ENCODE measurements around the gene IQCH.

IQCH gene

GRCh38 chr15:67506775-67507747 lies 252.5 kb downstream of the IQCH start:
- no peak for DNase-seq

- no peak for DNase-seq
Measured at GRCh38 chr15:67508407-67508806, 253.8 kb downstream of the IQCH start.

- no peak for DNase-seq
Measured at GRCh38 chr15:67509918-67510317, 255.3 kb downstream of the IQCH start.

GRCh38 chr15:67510597-67511190 lies 256.1 kb downstream of the IQCH start:
- no peak for DNase-seq

GRCh38 chr15:67511606-67512005 lies 257.0 kb downstream of the IQCH start:
- no peak for DNase-seq

GRCh38 chr15:67512140-67512539 lies 257.6 kb downstream of the IQCH start:
- no peak for DNase-seq

- no peak for DNase-seq
Measured at GRCh38 chr15:67512933-67513714, 258.5 kb downstream of the IQCH start.

- DNase-seq, result no peak
Measured at GRCh38 chr15:67515090-67515489, 260.5 kb downstream of the IQCH start.

- DNase-seq, result no peak
Measured at GRCh38 chr15:67515557-67515956, 261.0 kb downstream of the IQCH start.

GRCh38 chr15:67520321-67521028 lies 265.9 kb downstream of the IQCH start:
- DNase-seq, result no peak

GRCh38 chr15:67521029-67521782 lies 266.6 kb downstream of the IQCH start, which contains the start of gene C15orf61:
Gene C15orf61 (plus strand): TSS chr15:67521131. CDS start chr15:67521249, 118 bp downstream.
- peak; percentile 45 for DNase-seq

GRCh38 chr15:67521783-67522568 lies 267.4 kb downstream of the IQCH start:
- peak; percentile 38 for DNase-seq

GRCh38 chr15:67523330-67523729 lies 268.7 kb downstream of the IQCH start:
- no peak for DNase-seq

GRCh38 chr15:67524235-67524634 lies 269.6 kb downstream of the IQCH start:
- no peak for DNase-seq

GRCh38 chr15:67528513-67528912 lies 273.9 kb downstream of the IQCH start:
- no peak for DNase-seq

GRCh38 chr15:67531379-67531914 lies 276.9 kb downstream of the IQCH start:
- no peak for DNase-seq

GRCh38 chr15:67533873-67534272 lies 279.3 kb downstream of the IQCH start:
- no peak for DNase-seq

GRCh38 chr15:67534360-67534759 lies 279.8 kb downstream of the IQCH start:
- DNase-seq, result no peak

GRCh38 chr15:67537771-67538170 lies 283.2 kb downstream of the IQCH start:
- DNase-seq, result no peak

Measured in NCI-H524 treated with DMSO at 0.1 percent for 48 hours (cell line).